Kidney epithelial cell (primary cell): ENCODE results near the gene WDR38. TPM values are rescaled to one million over a fixed set of nuclear protein-coding genes. Genes with fewer than 3 reads are reported as not detected.
A peak's percentile ranks its signal among the peaks of the same experiment; 100 is the strongest.

Source experiments
- DNase-seq: peaks from one replicate; pipeline ENCODE4 v3.0.0-alpha.2; 2010; ENCODE audit warnings: low read depth
- H3K27me3 ChIP-seq: 2 replicates; pipeline ENCODE4 v1.6.0; 2011; ENCODE audit warnings: low read length; ENCODE audit not compliant: control insufficient read depth, insufficient read depth
- H3K36me3 ChIP-seq: 2 replicates; pipeline ENCODE4 v1.5.1; 2011; ENCODE audit warnings: low read length; ENCODE audit not compliant: control insufficient read depth, insufficient read depth
- H3K4me3 ChIP-seq: 2 replicates; pipeline ENCODE4 v1.5.1; 2011; ENCODE audit warnings: low read depth, mild to moderate bottlenecking, control low read depth, low read length
- total RNA-seq: library from RNA; depleted of rRNA; stranded (reverse); fragments of >200 nt; gene quantifications from 2 replicates; pipeline ENCODE4 v1.2.3, GENCODE V29; 2015
- TF ChIP-seq, protein P1 (sequence below): IDR thresholded peaks from 2 replicates; pipeline ENCODE4 v1.5.1; 2011; ENCODE audit warnings: mild to moderate bottlenecking, moderate library complexity, low read length, control low read depth, inconsistent platforms; ENCODE audit not compliant: insufficient read depth, poor library complexity, severe bottlenecking

The WDR38 gene
- total RNA-seq, 1 donor from 2014 or later, result not detected

DNA sequence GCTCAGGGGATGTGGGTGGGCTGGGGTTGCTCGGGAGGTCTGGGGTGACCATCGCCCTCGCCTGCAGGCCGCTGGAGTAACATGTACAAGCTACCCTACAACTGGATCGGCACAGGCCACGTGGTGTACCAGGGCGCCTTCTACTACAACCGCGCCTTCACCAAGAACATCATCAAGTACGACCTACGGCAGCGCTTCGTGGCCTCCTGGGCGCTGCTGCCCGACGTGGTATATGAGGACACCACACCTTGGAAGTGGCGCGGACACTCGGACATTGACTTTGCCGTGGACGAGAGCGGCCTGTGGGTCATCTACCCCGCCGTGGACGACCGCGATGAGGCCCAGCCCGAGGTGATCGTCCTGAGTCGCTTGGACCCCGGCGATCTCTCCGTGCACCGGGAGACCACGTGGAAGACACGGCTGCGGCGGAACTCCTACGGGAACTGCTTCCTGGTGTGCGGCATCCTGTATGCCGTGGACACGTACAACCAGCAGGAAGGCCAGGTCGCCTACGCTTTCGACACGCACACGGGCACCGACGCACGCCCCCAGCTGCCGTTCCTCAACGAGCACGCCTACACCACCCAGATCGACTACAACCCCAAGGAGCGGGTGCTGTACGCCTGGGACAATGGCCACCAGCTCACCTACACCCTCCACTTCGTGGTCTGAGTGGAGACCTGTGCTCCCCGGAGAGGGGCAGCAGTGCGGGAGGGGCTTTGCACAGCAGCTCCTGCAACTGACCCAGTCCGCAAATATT, 43.3 kb upstream of the WDR38 start:
- TF ChIP-seq, protein P1, sequence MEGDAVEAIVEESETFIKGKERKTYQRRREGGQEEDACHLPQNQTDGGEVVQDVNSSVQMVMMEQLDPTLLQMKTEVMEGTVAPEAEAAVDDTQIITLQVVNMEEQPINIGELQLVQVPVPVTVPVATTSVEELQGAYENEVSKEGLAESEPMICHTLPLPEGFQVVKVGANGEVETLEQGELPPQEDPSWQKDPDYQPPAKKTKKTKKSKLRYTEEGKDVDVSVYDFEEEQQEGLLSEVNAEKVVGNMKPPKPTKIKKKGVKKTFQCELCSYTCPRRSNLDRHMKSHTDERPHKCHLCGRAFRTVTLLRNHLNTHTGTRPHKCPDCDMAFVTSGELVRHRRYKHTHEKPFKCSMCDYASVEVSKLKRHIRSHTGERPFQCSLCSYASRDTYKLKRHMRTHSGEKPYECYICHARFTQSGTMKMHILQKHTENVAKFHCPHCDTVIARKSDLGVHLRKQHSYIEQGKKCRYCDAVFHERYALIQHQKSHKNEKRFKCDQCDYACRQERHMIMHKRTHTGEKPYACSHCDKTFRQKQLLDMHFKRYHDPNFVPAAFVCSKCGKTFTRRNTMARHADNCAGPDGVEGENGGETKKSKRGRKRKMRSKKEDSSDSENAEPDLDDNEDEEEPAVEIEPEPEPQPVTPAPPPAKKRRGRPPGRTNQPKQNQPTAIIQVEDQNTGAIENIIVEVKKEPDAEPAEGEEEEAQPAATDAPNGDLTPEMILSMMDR, result no peak
- no peak overlapping the region for H3K4me3 ChIP-seq
- no peak for DNase-seq
- no peaks in the 10 kb centered on the region for H3K36me3 ChIP-seq
- H3K27me3 ChIP-seq, result no peaks in the 10 kb centered on the region

- DNase-seq, result peak; percentile 63
- no peak overlapping the region for H3K4me3 ChIP-seq
- no peaks in the 10 kb centered on the region for H3K27me3 ChIP-seq
- H3K36me3 ChIP-seq, result no peaks in the 10 kb centered on the region
- TF ChIP-seq, protein P1, result no peak
These were observed 42.5 kb upstream of the WDR38 start for GRCh38 chr9:124810663-124811355.

GRCh38 chr9:124812441-124812876, 40.8 kb upstream of the WDR38 start:
- H3K36me3 ChIP-seq, result no peaks in the 10 kb centered on the region
- TF ChIP-seq, protein P1, result peak; percentile 11
- H3K27me3 ChIP-seq, result no peaks in the 10 kb centered on the region
- no peak overlapping the region for H3K4me3 ChIP-seq
- DNase-seq, result peak; percentile 95

- H3K36me3 ChIP-seq, result no peaks in the 10 kb centered on the region
- H3K27me3 ChIP-seq, result no peaks in the 10 kb centered on the region
- no peak overlapping the region for H3K4me3 ChIP-seq
- DNase-seq, result no peak
- TF ChIP-seq, protein P1, result no peak
These were observed 40.2 kb upstream of the WDR38 start for GRCh38 chr9:124813041-124813440.

GRCh38 chr9:124813501-124814163, 39.6 kb upstream of the WDR38 start:
- DNase-seq, result no peak
- H3K4me3 ChIP-seq, result no peak overlapping the region
- TF ChIP-seq, protein P1, result no peak
- H3K36me3 ChIP-seq, result no peaks in the 10 kb centered on the region
- no peaks in the 10 kb centered on the region for H3K27me3 ChIP-seq
